ENCODE results near the gene HYAL2.

GRCh38 chr3:50350213-50350526 is 27.6 kb upstream of the HYAL2 start:
- no peak for TF ChIP-seq SMC3 (IDR thresholded peaks at IDR 0.05; ENCODE audit: borderline replicate concordance, low read length)
- TF ChIP-seq, protein P1, sequence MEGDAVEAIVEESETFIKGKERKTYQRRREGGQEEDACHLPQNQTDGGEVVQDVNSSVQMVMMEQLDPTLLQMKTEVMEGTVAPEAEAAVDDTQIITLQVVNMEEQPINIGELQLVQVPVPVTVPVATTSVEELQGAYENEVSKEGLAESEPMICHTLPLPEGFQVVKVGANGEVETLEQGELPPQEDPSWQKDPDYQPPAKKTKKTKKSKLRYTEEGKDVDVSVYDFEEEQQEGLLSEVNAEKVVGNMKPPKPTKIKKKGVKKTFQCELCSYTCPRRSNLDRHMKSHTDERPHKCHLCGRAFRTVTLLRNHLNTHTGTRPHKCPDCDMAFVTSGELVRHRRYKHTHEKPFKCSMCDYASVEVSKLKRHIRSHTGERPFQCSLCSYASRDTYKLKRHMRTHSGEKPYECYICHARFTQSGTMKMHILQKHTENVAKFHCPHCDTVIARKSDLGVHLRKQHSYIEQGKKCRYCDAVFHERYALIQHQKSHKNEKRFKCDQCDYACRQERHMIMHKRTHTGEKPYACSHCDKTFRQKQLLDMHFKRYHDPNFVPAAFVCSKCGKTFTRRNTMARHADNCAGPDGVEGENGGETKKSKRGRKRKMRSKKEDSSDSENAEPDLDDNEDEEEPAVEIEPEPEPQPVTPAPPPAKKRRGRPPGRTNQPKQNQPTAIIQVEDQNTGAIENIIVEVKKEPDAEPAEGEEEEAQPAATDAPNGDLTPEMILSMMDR (IDR thresholded peaks at IDR 0.05 in 2 of 3, conservative IDR thresholded peaks at IDR 0.05 in 1 of 3; ENCODE audit: control insufficient read depth in 2 of 3, extremely low read depth in 1 of 3, insufficient read depth in 1 of 3, low read depth in 3 of 3, low read length in 3 of 3), result no peak
- TF ChIP-seq SP1 (IDR thresholded peaks at IDR 0.05; ENCODE audit: low read depth, low read length), result no peak
- TF ChIP-seq ATF7 (IDR thresholded peaks at IDR 0.05; ENCODE audit: low read depth), result no peak
- TF ChIP-seq YY1 (IDR thresholded peaks at IDR 0.05; ENCODE audit: low read depth, low read length), result no peak
- TF ChIP-seq ELK1 (IDR thresholded peaks at IDR 0.05; ENCODE audit: low read depth, low read length), result no peak
- TF ChIP-seq TCF12 (IDR thresholded peaks at IDR 0.05; ENCODE audit: low read depth, low read length), result no peak
- no peak for TF ChIP-seq ZNF274 (IDR thresholded peaks at IDR 0.05; ENCODE audit: insufficient read depth, insufficient read length)
